HFFc6 (cell line): ENCODE data around the gene NRXN2. TPM values are rescaled to one million over a fixed set of nuclear protein-coding genes. Genes with fewer than 3 reads are reported as not detected.
"Not testable (repeated sequence)": the region's sequence is repeated elsewhere in the genome, so short reads cannot be mapped to it uniquely, and the experiment has no call there.

Source experiments
- DNase-seq: peaks from one replicate; pipeline ENCODE4 v3.0.0-alpha.2; 2018
- H3K27ac Mint-ChIP-seq: 2 replicates; pipeline ENCODE4 v1.8.0; 2020; ENCODE audit warnings: mild to moderate bottlenecking, mixed read lengths
- H3K27me3 Mint-ChIP-seq: 2 replicates; pipeline ENCODE4 v1.8.0; 2021; ENCODE audit warnings: mild to moderate bottlenecking, moderate library complexity, mixed read lengths; ENCODE audit not compliant: insufficient read depth
- H3K36me3 Mint-ChIP-seq: 2 replicates; pipeline ENCODE4 v1.8.0; 2021; ENCODE audit warnings: low read depth, mixed read lengths
- H3K4me1 Mint-ChIP-seq: 2 replicates; pipeline ENCODE4 v1.8.0; 2020; ENCODE audit warnings: low read depth, mixed read lengths
- H3K4me3 Mint-ChIP-seq: 2 replicates; pipeline ENCODE4 v1.8.0; 2020; ENCODE audit warnings: mild to moderate bottlenecking, moderate library complexity, mixed read lengths
- H3K9me3 Mint-ChIP-seq: 2 replicates; pipeline ENCODE4 v1.8.0; 2020; ENCODE audit warnings: mild to moderate bottlenecking, mixed read lengths
- total RNA-seq, 6 experiments: library from RNA; stranded (reverse); fragmentation: NEBNext Ultra II Directional; extraction: Animal tissue kit (Norgen Biotek cat#: 25700); gene quantifications; 2 replicates in 1 of 6; 3 replicates in 5 of 6; pipeline ENCODE4 v1.2.3, GENCODE V29; 2021
- TF ChIP-seq, protein P1 (sequence below): fragments of 200-600 bp; sonication (generic); IDR thresholded peaks from 2 replicates; pipeline ENCODE4 v1.5.0; 2021; ENCODE audit warnings: antibody characterized with exemption, mild to moderate bottlenecking

NRXN2 gene
- total RNA-seq, 6 experiments from 2014 or later, result 0.14 to 0.51 (median 0.31) TPM; not detected in 1

DNA sequence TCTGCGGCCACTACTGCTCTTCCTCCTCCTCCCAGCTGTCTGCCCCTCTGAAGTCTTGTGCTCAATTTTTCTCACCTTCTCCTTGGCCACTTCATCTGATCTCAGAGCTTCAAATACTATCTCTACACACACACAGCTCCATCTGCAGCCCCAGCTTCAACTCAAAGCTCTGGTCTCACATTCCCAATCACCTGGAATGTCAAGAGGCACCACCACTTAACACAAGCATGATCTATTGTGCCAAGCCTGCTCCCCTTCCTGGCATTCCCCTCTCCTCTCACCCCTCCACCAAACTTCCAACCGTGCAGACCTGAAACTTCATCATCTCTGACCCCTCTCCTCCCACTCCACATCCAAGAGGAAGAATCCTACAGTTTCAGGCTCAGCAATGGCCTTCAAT lies 17.5 kb downstream of the NRXN2 start:
- peaks cover 34% of the 10 kb centered on the region for H3K27me3 Mint-ChIP-seq
- DNase-seq, result no peak
- H3K36me3 Mint-ChIP-seq, result no peaks in the 10 kb centered on the region
- H3K4me3 Mint-ChIP-seq, result no peak overlapping the region
- no peak overlapping the region for H3K27ac Mint-ChIP-seq
- TF ChIP-seq, protein P1, sequence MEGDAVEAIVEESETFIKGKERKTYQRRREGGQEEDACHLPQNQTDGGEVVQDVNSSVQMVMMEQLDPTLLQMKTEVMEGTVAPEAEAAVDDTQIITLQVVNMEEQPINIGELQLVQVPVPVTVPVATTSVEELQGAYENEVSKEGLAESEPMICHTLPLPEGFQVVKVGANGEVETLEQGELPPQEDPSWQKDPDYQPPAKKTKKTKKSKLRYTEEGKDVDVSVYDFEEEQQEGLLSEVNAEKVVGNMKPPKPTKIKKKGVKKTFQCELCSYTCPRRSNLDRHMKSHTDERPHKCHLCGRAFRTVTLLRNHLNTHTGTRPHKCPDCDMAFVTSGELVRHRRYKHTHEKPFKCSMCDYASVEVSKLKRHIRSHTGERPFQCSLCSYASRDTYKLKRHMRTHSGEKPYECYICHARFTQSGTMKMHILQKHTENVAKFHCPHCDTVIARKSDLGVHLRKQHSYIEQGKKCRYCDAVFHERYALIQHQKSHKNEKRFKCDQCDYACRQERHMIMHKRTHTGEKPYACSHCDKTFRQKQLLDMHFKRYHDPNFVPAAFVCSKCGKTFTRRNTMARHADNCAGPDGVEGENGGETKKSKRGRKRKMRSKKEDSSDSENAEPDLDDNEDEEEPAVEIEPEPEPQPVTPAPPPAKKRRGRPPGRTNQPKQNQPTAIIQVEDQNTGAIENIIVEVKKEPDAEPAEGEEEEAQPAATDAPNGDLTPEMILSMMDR, result no peak
- H3K4me1 Mint-ChIP-seq, result peaks cover 4% of the 10 kb centered on the region
- no peaks in the 10 kb centered on the region for H3K9me3 Mint-ChIP-seq

DNA sequence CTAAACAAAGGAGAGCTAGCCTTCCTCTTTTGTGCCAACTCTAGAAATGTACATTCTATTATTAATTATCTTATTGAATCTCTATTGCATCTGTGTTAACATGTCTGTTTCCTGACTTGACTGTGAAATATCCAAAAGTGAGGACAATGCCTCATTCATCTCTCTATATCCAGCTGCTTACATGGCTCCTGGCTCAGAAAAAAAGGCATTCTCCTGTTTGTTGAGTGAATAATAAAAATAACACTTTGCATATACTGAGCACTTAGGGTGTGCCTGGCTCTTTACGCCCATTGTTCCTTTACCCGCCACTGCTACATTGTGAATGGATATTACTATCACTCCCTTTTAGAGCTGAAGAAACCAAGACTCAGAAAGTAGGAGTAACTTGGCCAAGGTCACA lies 19.9 kb downstream of the NRXN2 start:
- Mint-ChIP-seq H3K4me1 (no peaks in the 10 kb centered on the region), H3K36me3 (no peaks in the 10 kb centered on the region), H3K27ac (no peak overlapping the region), H3K9me3 (no peaks in the 10 kb centered on the region), H3K27me3 (peaks cover 38% of the 10 kb centered on the region), H3K4me3 (no peak overlapping the region)
- TF ChIP-seq, protein P1, result no peak
- no peak for DNase-seq

DNA sequence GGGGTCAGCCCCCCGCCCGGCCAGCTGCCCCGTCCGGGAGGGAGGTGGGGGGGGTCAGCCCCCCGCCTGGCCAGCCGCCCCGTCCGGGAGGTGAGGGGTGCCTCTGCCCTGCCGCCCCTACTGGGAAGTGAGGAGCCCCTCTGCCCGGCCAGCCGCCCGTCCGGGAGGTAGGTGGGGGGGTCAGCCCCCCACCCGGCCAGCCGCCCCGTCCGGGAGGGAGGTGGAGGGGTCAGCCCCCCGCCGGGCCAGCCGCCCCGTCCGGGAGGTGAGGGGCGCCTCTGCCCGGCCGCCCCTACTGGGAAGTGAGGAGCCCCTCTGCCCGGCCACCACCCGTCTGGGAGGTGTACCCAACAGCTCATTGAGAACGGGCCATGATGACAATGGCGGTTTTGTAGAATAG lies 21.0 kb downstream of the NRXN2 start:
- not testable (repeated sequence) for H3K4me3 Mint-ChIP-seq, H3K27ac Mint-ChIP-seq, H3K9me3 Mint-ChIP-seq, H3K4me1 Mint-ChIP-seq, H3K36me3 Mint-ChIP-seq, DNase-seq
- H3K27me3 Mint-ChIP-seq, result peaks cover 47% of the 10 kb centered on the region

DNA sequence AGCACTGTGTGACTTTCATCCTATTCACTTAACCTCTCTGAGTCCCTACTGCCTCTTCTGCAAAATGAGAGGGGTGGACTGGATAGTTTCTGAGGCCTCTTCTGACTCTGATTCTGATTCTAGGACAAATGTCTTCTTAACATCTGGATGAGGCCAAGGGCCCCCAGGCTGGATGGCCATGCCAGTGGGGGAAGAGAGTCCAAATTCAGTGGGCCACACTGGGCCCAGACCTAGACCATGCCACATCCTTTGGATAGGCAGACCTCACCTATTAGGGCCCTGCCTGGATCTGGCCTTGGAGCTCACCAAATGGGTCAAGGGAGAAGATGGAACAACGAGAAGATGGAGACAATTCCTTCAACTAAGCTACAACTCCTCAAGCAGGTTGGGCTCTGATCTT lies 24.6 kb downstream of the NRXN2 start:
- Mint-ChIP-seq H3K9me3 (no peaks in the 10 kb centered on the region), H3K4me3 (no peak overlapping the region), H3K4me1 (no peaks in the 10 kb centered on the region), H3K27me3 (peaks cover 58% of the 10 kb centered on the region), H3K36me3 (no peaks in the 10 kb centered on the region), H3K27ac (no peak overlapping the region)
- DNase-seq, result no peak
- TF ChIP-seq, protein P1, result no peak

DNA sequence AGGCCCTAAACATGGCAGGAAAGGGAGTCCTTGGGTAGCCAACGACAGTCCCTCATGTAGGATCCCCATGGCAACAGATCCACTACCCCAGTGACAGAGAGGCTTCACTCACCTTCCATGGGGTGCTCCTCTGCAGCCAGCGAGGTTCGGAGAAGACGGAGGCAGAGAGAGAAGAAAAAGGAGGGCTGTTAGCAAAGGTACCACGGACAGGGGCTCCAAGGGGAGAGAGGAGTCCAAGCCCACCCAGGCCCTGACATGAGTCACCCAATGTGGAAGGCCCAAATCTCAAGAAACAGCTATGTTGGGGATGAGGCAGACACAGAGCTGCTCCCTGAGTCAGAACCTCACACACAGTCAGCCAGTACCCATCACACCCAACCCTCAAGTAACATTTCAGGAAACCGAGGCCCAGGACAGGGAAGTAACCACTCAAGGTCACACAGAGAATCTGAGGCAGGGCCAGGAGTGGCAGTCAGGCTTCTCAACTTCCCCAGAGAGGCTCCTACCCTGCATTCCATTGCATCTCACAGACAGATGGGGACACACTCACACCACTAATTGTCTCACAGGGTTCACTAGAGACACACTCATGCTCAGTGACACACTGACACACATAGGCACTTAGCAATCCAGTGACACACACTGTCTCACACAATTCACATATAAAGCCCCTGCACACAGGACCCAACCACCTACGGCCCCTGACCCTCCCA lies 25.2 kb downstream of the NRXN2 start:
- Mint-ChIP-seq H3K9me3 (no peaks in the 10 kb centered on the region), H3K27me3 (peaks cover 64% of the 10 kb centered on the region), H3K4me1 (no peaks in the 10 kb centered on the region)

DNA sequence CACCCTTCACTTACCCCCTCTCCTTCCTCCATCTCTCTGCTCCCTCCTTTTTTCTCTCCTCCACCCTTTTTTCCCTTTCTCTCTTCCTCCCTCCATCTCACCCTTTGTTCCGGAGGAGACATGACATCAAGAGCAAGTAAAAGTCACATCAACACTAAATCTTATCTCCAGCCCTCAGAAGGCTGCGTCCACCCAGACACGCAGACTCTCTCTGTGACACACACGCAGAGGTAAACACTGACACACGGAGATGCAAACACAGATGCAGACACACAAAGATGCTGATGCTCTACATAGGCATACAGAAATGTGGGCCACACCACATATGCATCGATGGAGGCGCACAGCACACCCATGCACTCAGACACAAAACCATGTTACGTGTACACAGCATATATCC lies 27.0 kb downstream of the NRXN2 start:
- TF ChIP-seq, protein P1, result no peak
- DNase-seq, result no peak
- H3K4me1 Mint-ChIP-seq, result no peaks in the 10 kb centered on the region
- H3K36me3 Mint-ChIP-seq, result no peaks in the 10 kb centered on the region
- no peak overlapping the region for H3K27ac Mint-ChIP-seq
- no peak overlapping the region for H3K4me3 Mint-ChIP-seq
- H3K27me3 Mint-ChIP-seq, result peaks cover 74% of the 10 kb centered on the region
- H3K9me3 Mint-ChIP-seq, result no peaks in the 10 kb centered on the region

More for the DNA sequence above, 25.2 kb downstream of the NRXN2 start:
- Mint-ChIP-seq H3K4me3 (no peak overlapping the region), H3K36me3 (no peaks in the 10 kb centered on the region), H3K27ac (no peak overlapping the region)
- TF ChIP-seq, protein P1, result no peak
- no peak for DNase-seq
